ENCODE measurements around the gene ABHD3. TPM values are rescaled to one million over a fixed set of nuclear protein-coding genes. Genes with fewer than 3 reads are reported as not detected.

The ABHD3 gene
- total and polyA plus RNA-seq, 2 of the 8 experiments (the other 6 are each of a cell fraction or from before 2014, with no cell fraction given): 8.4 to 12.1 TPM

- DNase-seq (ENCODE audit: low read depth in 1 of 2, low spot score in 2 of 2) (no peak), FAIRE-seq (no peak)
- POLR2A ChIA-PET (ENCODE audit: partially characterized antibody): interaction anchor here (1.2 to 1.3 kb wide), 2 partner anchors 8 to 136 kb away, joined by 3 read pairs; partner anchors contain the start of genes MIB1 and SNRPD1
- Histone ChIP-seq H3K4me1 (replicated peaks in 1 of 4; ENCODE audit: control insufficient read depth in 3 of 4, insufficient read depth in 4 of 4, low read length in 3 of 4) (peaks cover 0 to 12% (median 0%) of the 10 kb centered on the region in 4 experiments; a peak in 2 of 7 replicates), H3K56ac (replicated peaks; ENCODE audit: insufficient read length, low read depth, low read length) (no peak overlapping the region), H2BK12ac (ENCODE audit: low read depth, low read length) (no peak overlapping the region), H2BK5ac (ENCODE audit: low read depth, low read length) (no peak overlapping the region), H2BK15ac (ENCODE audit: low read length) (no peak overlapping the region), H3K79me1 (ENCODE audit: low read depth, low read length) (peaks cover 4% of the 10 kb centered on the region; the same call in 1 of the 2 replicates), H3K27me3 (replicated peaks in 1 of 4; ENCODE audit: control insufficient read depth in 3 of 4, extremely low read depth in 1 of 4, insufficient read depth in 3 of 4, low read length in 3 of 4) (no peaks in the 10 kb centered on the region), H3K9ac (replicated peaks in 1 of 4; ENCODE audit: extremely low read depth in 1 of 4, low read depth in 3 of 4, low read length in 3 of 4) (no peak overlapping the region), H4K91ac (replicated peaks; ENCODE audit: insufficient read length, low read length) (no peak overlapping the region), H2BK120ac (replicated peaks; ENCODE audit: low read depth, low read length) (no peak overlapping the region), H4K8ac (ENCODE audit: extremely low read depth, insufficient read depth, low read length) (no peak overlapping the region), H2BK20ac (ENCODE audit: low read length) (no peak overlapping the region), H2AFZ (ENCODE audit: low read length) (no peak overlapping the region), H3K79me2 (ENCODE audit: control insufficient read depth in 1 of 2, insufficient read depth in 2 of 2, low read length in 2 of 2) (peaks cover 8 to 98% of the 10 kb centered on the region in 2 experiments), H3K27ac (ENCODE audit: low read depth, low read length) (no peak overlapping the region), H2AK5ac (ENCODE audit: low read depth, low read length) (no peak overlapping the region), H3K4ac (replicated peaks; ENCODE audit: insufficient read length, low read depth, low read length) (no peak overlapping the region), H3K4me2 (ENCODE audit: insufficient read depth in 1 of 2, low read depth in 2 of 2, low read length in 2 of 2) (no peak overlapping the region), H3K36me3 (ENCODE audit: control insufficient read depth in 2 of 4, insufficient read depth in 4 of 4, low read length in 3 of 4) (no peaks in the 10 kb centered on the region), H3K23me2 (ENCODE audit: low read depth, low read length) (no peaks in the 10 kb centered on the region), H3K23ac (ENCODE audit: insufficient read length) (no peak overlapping the region), H4K5ac (ENCODE audit: insufficient read length, low read depth, low read length) (no peak overlapping the region), H4K20me1 (replicated peaks in 1 of 2; ENCODE audit: control insufficient read depth in 1 of 2, insufficient read depth in 2 of 2, low read length in 2 of 2) (peaks cover 19 to 20% of the 10 kb centered on the region in 2 experiments), H3K9me3 (ENCODE audit: insufficient read depth in 2 of 2, low read depth in 1 of 2, low read length in 1 of 2) (no peaks in the 10 kb centered on the region), H3K4me3 (ENCODE audit: extremely low read depth in 1 of 4, insufficient read depth in 2 of 4, low read depth in 3 of 4, low read length in 4 of 4) (no peak overlapping the region), H3K18ac (ENCODE audit: extremely low read depth, low read length) (no peak overlapping the region; the same call in 1 of the 2 replicates), H3K14ac (ENCODE audit: insufficient read length) (no peak overlapping the region)
- CTCF ChIA-PET (ENCODE audit: partially characterized antibody): interaction anchor here (0.7 kb wide), 2 partner anchors 31 to 1746 kb away, joined by 3 to 5 read pairs; no protein-coding TSS in a partner anchor
- 90% methylated on average over 2 of the region's 2 CpGs; no CpG with 5 or more reads in 1 of the 2 experiments for WGBS, 2 experiments (ENCODE audit: extremely low coverage in 1 of 2, insufficient coverage in 1 of 2, insufficient read length in 1 of 2, insufficient replicate concordance in 2 of 2, low coverage in 1 of 2, low lambda C conversion rate in 2 of 2, missing lambda C conversion rate in 1 of 2)
- TF ChIP-seq TAF1 (IDR thresholded peaks at IDR 0.05; ENCODE audit: low read depth, low read length) (no peak), BCL11A (IDR thresholded peaks at IDR 0.05; ENCODE audit: low read depth in 2 of 2, low read length in 2 of 2) (no peak), PHF8 (conservative IDR thresholded peaks at IDR 0.05; ENCODE audit: low read depth, low read length) (no peak), ASH2L (IDR thresholded peaks at IDR 0.05; ENCODE audit: low read length) (no peak), YY1 (IDR thresholded peaks at IDR 0.05; ENCODE audit: low read depth, low read length) (no peak), SUZ12 (IDR thresholded peaks at IDR 0.05; ENCODE audit: low read length) (no peak), POLR2AphosphoS5 (IDR thresholded peaks at IDR 0.05; ENCODE audit: low read depth, low read length) (no peak), GABPA (IDR thresholded peaks at IDR 0.05; ENCODE audit: borderline replicate concordance, insufficient read depth, low read length) (no peak), SIN3A (conservative IDR thresholded peaks at IDR 0.05 in 1 of 2, IDR thresholded peaks at IDR 0.05 in 1 of 2; ENCODE audit: low read depth in 1 of 2, low read length in 2 of 2) (no peak), RXRA (IDR thresholded peaks at IDR 0.05; ENCODE audit: insufficient read depth, low read depth, low read length) (no peak), TCF12 (IDR thresholded peaks at IDR 0.05; ENCODE audit: low read depth, low read length) (no peak), CEBPB (IDR thresholded peaks at IDR 0.05; ENCODE audit: low read depth, low read length) (no peak)
These were observed 43.5 kb upstream of the ABHD3 start for GRCh38 chr18:21747764-21748693.

Measured in H1 (cell line).